ENCODE results near the gene ABCA4.

GRCh38 chr1:94160811-94161210, 39.9 kb upstream of the ABCA4 start:
- TF ChIP-seq TCF7L2 (IDR thresholded peaks at IDR 0.05; ENCODE audit: borderline replicate concordance, low read depth, low read length): no peak
- TF ChIP-seq KLF10 (tag by site-specific recombination; IDR thresholded peaks at IDR 0.05): no peak
- TF ChIP-seq CTCF (tag by site-specific recombination; IDR thresholded peaks at IDR 0.05): no peak
- TF ChIP-seq ZBTB7A (tag by site-specific recombination; IDR thresholded peaks at IDR 0.05; ENCODE audit: low read depth): no peak
- TF ChIP-seq ZNF157 (tag by site-specific recombination; IDR thresholded peaks at IDR 0.05): no peak
- no peak for TF ChIP-seq REST (tag by site-specific recombination; IDR thresholded peaks at IDR 0.05)
- no peak for TF ChIP-seq SP2 (tag by site-specific recombination; IDR thresholded peaks at IDR 0.05)

Data from HEK293 (cell line).